Measurements from ENCODE around the gene ATP9B.
"Not testable (repeated sequence)": the region's sequence is repeated elsewhere in the genome, so short reads cannot be mapped to it uniquely, and the experiment has no call there.

The ATP9B gene

GRCh38 chr18:79250301-79250981 lies 181.2 kb downstream of the ATP9B start:
- no peak for DNase-seq

- no peak for DNase-seq
These were observed 181.8 kb downstream of the ATP9B start for GRCh38 chr18:79251021-79251420.

GRCh38 chr18:79252904-79253633 lies 183.9 kb downstream of the ATP9B start:
- no peak for DNase-seq

- no peak for DNase-seq
These were observed 188.3 kb downstream of the ATP9B start for GRCh38 chr18:79257480-79257879.

GRCh38 chr18:79258447-79258846 lies 189.3 kb downstream of the ATP9B start:
- DNase-seq, result no peak

- no peak for DNase-seq
These were observed 190.0 kb downstream of the ATP9B start for GRCh38 chr18:79259218-79259617.

- no peak for DNase-seq
These were observed 190.8 kb downstream of the ATP9B start for GRCh38 chr18:79260023-79260422.

- no peak for DNase-seq
These were observed 191.3 kb downstream of the ATP9B start for GRCh38 chr18:79260510-79260909.

- DNase-seq, result not testable (repeated sequence)
These were observed 195.9 kb downstream of the ATP9B start for GRCh38 chr18:79265068-79265467.

GRCh38 chr18:79271812-79272211 lies 202.6 kb downstream of the ATP9B start:
- not testable (repeated sequence) for DNase-seq

- no peak for DNase-seq
These were observed 203.7 kb downstream of the ATP9B start for GRCh38 chr18:79272916-79273315.

GRCh38 chr18:79274823-79275222 lies 205.6 kb downstream of the ATP9B start:
- DNase-seq, result no peak

GRCh38 chr18:79275461-79275860 lies 206.3 kb downstream of the ATP9B start:
- no peak for DNase-seq

- peak; percentile 3 for DNase-seq
These were observed 206.8 kb downstream of the ATP9B start for GRCh38 chr18:79275992-79276391.

- DNase-seq, result no peak
These were observed 209.7 kb downstream of the ATP9B start for GRCh38 chr18:79278896-79279295.

- DNase-seq, result no peak
These were observed 214.1 kb downstream of the ATP9B start for GRCh38 chr18:79283131-79283810.

- DNase-seq, result no peak
These were observed 214.7 kb downstream of the ATP9B start for GRCh38 chr18:79283929-79284328.

GRCh38 chr18:79285191-79285590 lies 216.0 kb downstream of the ATP9B start:
- DNase-seq, result not testable (repeated sequence)

GRCh38 chr18:79290409-79290808 lies 221.2 kb downstream of the ATP9B start:
- not testable (repeated sequence) for DNase-seq

GRCh38 chr18:79290876-79291275 lies 221.7 kb downstream of the ATP9B start:
- no peak for DNase-seq

GRCh38 chr18:79294235-79294634 lies 225.0 kb downstream of the ATP9B start:
- DNase-seq, result no peak

- DNase-seq, result no peak
These were observed 230.1 kb downstream of the ATP9B start for GRCh38 chr18:79299272-79299671.

- DNase-seq, result no peak
These were observed 230.5 kb downstream of the ATP9B start for GRCh38 chr18:79299711-79300110.

- DNase-seq, result no peak
These were observed 231.2 kb downstream of the ATP9B start for GRCh38 chr18:79300413-79300812.
